ENCODE measurements around the gene OR51E1. TPM values are rescaled to one million over a fixed set of nuclear protein-coding genes. Genes with fewer than 3 reads are reported as not detected.
A peak's percentile ranks its signal among the peaks of the same experiment; 100 is the strongest.

The OR51E1 gene
- total and polyA plus RNA-seq, 9 of the 15 experiments (the other 6 are each of a cell fraction or from before 2014, with no cell fraction given) = 0.03 to 0.04 TPM; not detected in 7

- no peak for TF ChIP-seq CREB1 (IDR thresholded peaks at IDR 0.05)
- TF ChIP-seq CREB1 (CRISPR knock-in tag; IDR thresholded peaks at IDR 0.05) = no peak
- no peak for TF ChIP-seq THAP7 (CRISPR knock-in tag; IDR thresholded peaks at IDR 0.05)
- TF ChIP-seq ZNF324 (CRISPR knock-in tag; IDR thresholded peaks at IDR 0.05) = no peak
- TF ChIP-seq NELFE (IDR thresholded peaks at IDR 0.05; ENCODE audit: insufficient read depth, insufficient read length) = no peak
- no peak for TF ChIP-seq PKNOX1 (IDR thresholded peaks at IDR 0.05)
- TF ChIP-seq ZNF212 (CRISPR knock-in tag; IDR thresholded peaks at IDR 0.05) = no peak
- TF ChIP-seq PHTF2 (CRISPR knock-in tag; IDR thresholded peaks at IDR 0.05) = no peak
- TF ChIP-seq BCOR (IDR thresholded peaks at IDR 0.05) = 0 out of 2 replicates have a peak, but pooled peaks have one; percentile 6
- TF ChIP-seq E2F1 (CRISPR knock-in tag; IDR thresholded peaks at IDR 0.05) = no peak
- TF ChIP-seq TRIM24 (IDR thresholded peaks at IDR 0.05) = peak; percentile 25; a peak in 1 of 4 replicates
- peak; percentile 50 for TF ChIP-seq VEZF1 (CRISPR knock-in tag; IDR thresholded peaks at IDR 0.05)
- TF ChIP-seq NCOR1 (IDR thresholded peaks at IDR 0.05) = peak; percentile 62
- TF ChIP-seq CBFA2T3 (IDR thresholded peaks at IDR 0.05) = peak; percentile 84
- no peak for TF ChIP-seq CSDE1 (IDR thresholded peaks at IDR 0.05)
- no peak for TF ChIP-seq BMI1 (IDR thresholded peaks at IDR 0.05; ENCODE audit: low read length)
- TF ChIP-seq HINFP (tag; conservative IDR thresholded peaks at IDR 0.05; ENCODE audit: low read depth) = no peak
- no peak for TF ChIP-seq ZNF518B (CRISPR knock-in tag; IDR thresholded peaks at IDR 0.05)
- TF ChIP-seq CBX3 (IDR thresholded peaks at IDR 0.05; ENCODE audit: borderline replicate concordance in 1 of 2, low read length in 2 of 2) = no peak; a peak in 1 of 3 replicates
- TF ChIP-seq RFX5 (IDR thresholded peaks at IDR 0.05; ENCODE audit: low read depth, low read length) = no peak
These were observed 15.1 kb downstream of the OR51E1 start (continued) for GRCh38 chr11:4658629-4659445.

All from K562 (cell line).